Fibroblast of mammary gland (primary cell): ENCODE data around the gene COL4A1.

Source experiments
- DNase-seq: peaks from one replicate; pipeline ENCODE4 v3.0.0-alpha.2; 2010; ENCODE audit warnings: low read depth
- H3K4me3 ChIP-seq: 2 replicates; pipeline ENCODE4 v1.5.1; 2011; ENCODE audit warnings: low read depth, mild to moderate bottlenecking, low read length, moderate library complexity; ENCODE audit not compliant: control insufficient read depth
- CTCF ChIP-seq: conservative IDR thresholded peaks from 2 replicates; pipeline ENCODE4 v1.5.1; 2011; ENCODE audit warnings: low read depth, low read length, inconsistent platforms; ENCODE audit not compliant: control insufficient read depth, insufficient read depth

The COL4A1 gene

GRCh38 chr13:110341445-110342244 lies 34.7 kb upstream of the COL4A1 start:
- no peak for DNase-seq
- no peak overlapping the region for H3K4me3 ChIP-seq

GRCh38 chr13:110340812-110341444 lies 34.0 kb upstream of the COL4A1 start:
- H3K4me3 ChIP-seq, result no peak overlapping the region
- no peak for TF ChIP-seq CTCF
- DNase-seq, result peak; percentile 34

More at GRCh38 chr13:110341445-110342244, 34.7 kb upstream of the COL4A1 start:
- no peak for TF ChIP-seq CTCF

- H3K4me3 ChIP-seq, result no peak overlapping the region
- no peak for TF ChIP-seq CTCF
- no peak for DNase-seq
Measured at GRCh38 chr13:110339975-110340550, 33.1 kb upstream of the COL4A1 start.

GRCh38 chr13:110339263-110339662 lies 32.3 kb upstream of the COL4A1 start:
- DNase-seq, result no peak
- H3K4me3 ChIP-seq, result no peak overlapping the region
- no peak for TF ChIP-seq CTCF

GRCh38 chr13:110338441-110339101 lies 31.6 kb upstream of the COL4A1 start:
- H3K4me3 ChIP-seq, result no peak overlapping the region
- no peak for TF ChIP-seq CTCF
- DNase-seq, result peak; percentile 47

GRCh38 chr13:110337247-110337646 lies 30.3 kb upstream of the COL4A1 start:
- H3K4me3 ChIP-seq, result no peak overlapping the region
- TF ChIP-seq CTCF, result no peak

More at GRCh38 chr13:110337247-110337646, 30.3 kb upstream of the COL4A1 start:
- DNase-seq, result no peak
